Sigmoid colon (tissue), 7 donors: ENCODE measurements around the gene EML6. TPM values are rescaled to one million over a fixed set of nuclear protein-coding genes. Genes with fewer than 3 reads are reported as not detected.

ENCODE experiments used
- DNase-seq: peaks from one replicate; pipeline ENCODE4 v3.0.0-alpha.2; 2019
- H3K27ac ChIP-seq, 4 donors: fragments of 200-600 bp; sonication (generic); one replicate each; pipeline ENCODE4 v1.5.1; 2016 to 2019; ENCODE audit warnings: mild to moderate bottlenecking in 1 of 4
- H3K27me3 ChIP-seq, 3 donors: fragments of 200-600 bp; sonication (generic); one replicate each; pipeline ENCODE4 v1.5.1; 2019; ENCODE audit warnings: mild to moderate bottlenecking in 1 of 3
- H3K36me3 ChIP-seq, 4 donors: fragments of 200-600 bp; sonication (generic); one replicate each; pipeline ENCODE4 v1.5.1; 2016 to 2019
- H3K4me1 ChIP-seq, 4 donors: fragments of 200-600 bp; sonication (generic); one replicate each; pipeline ENCODE4 v1.5.1; 2017 to 2019
- H3K4me3 ChIP-seq, 4 donors: fragments of 200-600 bp; sonication (generic); one replicate each; pipeline ENCODE4 v1.5.1; 2017 to 2019; ENCODE audit warnings: mild to moderate bottlenecking in 2 of 4, moderate library complexity in 1 of 4
- H3K9me3 ChIP-seq, 4 donors: fragments of 200-600 bp in 3 of 4; sonication (generic) in 3 of 4; one replicate each; pipeline versions ENCODE4 v1.5.1 to v1.6.1; 2013 to 2019
- CTCF ChIP-seq, 4 experiments: fragments of 450-650 bp in 3 of 4; fragments of 200-600 bp in 1 of 4; IDR thresholded peaks; one replicate each; pipeline ENCODE4 v1.5.1; 2016 to 2019; ENCODE audit warnings: antibody characterized with exemption in 4 of 4, mild to moderate bottlenecking in 3 of 4, moderate library complexity in 2 of 4
- EP300 ChIP-seq, 4 donors: sonication (generic); formaldehyde crosslinking; IDR thresholded peaks; one replicate each; pipeline ENCODE4 v1.6.1; 2017; ENCODE audit warnings: antibody characterized with exemption in 4 of 4
- POLR2A ChIP-seq, 2 donors: fragments of 450-650 bp; IDR thresholded peaks; one replicate each; pipeline ENCODE4 v1.6.1; 2016; ENCODE audit warnings: antibody characterized with exemption in 2 of 2, mild to moderate bottlenecking in 2 of 2, moderate library complexity in 2 of 2
- POLR2AphosphoS5 ChIP-seq, 4 donors: sonication (generic); formaldehyde crosslinking; IDR thresholded peaks; one replicate each; pipeline ENCODE4 v1.6.1; 2017; ENCODE audit warnings: antibody characterized with exemption in 4 of 4
- WGBS, 2 donors: extraction: QIAGEN DNeasy Blood & Tissue Kit; methylation state at CpG; one replicate each; pipeline ENCODE4 v1.1.7; 2013; 5-methylcytosine and 5-hydroxymethylcytosine counted together
- intact Hi-C: fragments of 100-400 bp; cut with DNase I; formaldehyde crosslinking; loops from one replicate; pipeline ENCODE4 v1.15.1; 2023
- polyA plus RNA-seq, 3 donors: library from polyadenylated mRNA; stranded (reverse); fragments of 200-250 nt; gene quantifications; one replicate each; pipeline ENCODE4 v1.2.3, GENCODE V29; 2013
- total RNA-seq, 4 donors: library from RNA; depleted of rRNA; stranded (reverse); fragments of >200 nt; gene quantifications; one replicate each; pipeline ENCODE4 v1.1.0, GENCODE V29; 2016
- donor health status: healthy with polysubstance abuse.
- donor health status: Bipolar disorder and iron deficiency.
- donor health status: healthy.

The EML6 gene
- total and polyA plus RNA-seq, 7 donors, result 0.46 to 2.2 (median 1.2) TPM

- no peak for TF ChIP-seq CTCF (IDR thresholded peaks at IDR 0.05)
- TF ChIP-seq EP300 (IDR thresholded peaks at IDR 0.05), result no peak
- no peak for TF ChIP-seq POLR2A (IDR thresholded peaks at IDR 0.05)
- TF ChIP-seq POLR2AphosphoS5 (IDR thresholded peaks at IDR 0.05), result no peak
- intact Hi-C loops, result no loop called here
- WGBS, 2 donors, result 77 to 80% methylated on average over 3 of the region's 3 CpGs
- DNase-seq, result no peak
- Histone ChIP-seq H3K4me3 (no peak overlapping the region), H3K27me3 (no peaks in the 10 kb centered on the region), H3K27ac (no peak overlapping the region), H3K9me3 (peaks cover 0 to 6% (median 2%) of the 10 kb centered on the region in 4 donors), H3K4me1 (peaks cover 0 to 2% (median 0%) of the 10 kb centered on the region in 4 donors), H3K36me3 (no peaks in the 10 kb centered on the region)
Measured at GRCh38 chr2:54940723-54941122, 217.3 kb downstream of the EML6 start.

- WGBS, 2 donors, result 95 to 96% methylated on average over 15 of the region's 15 CpGs
- no peak for DNase-seq
- H3K4me1 ChIP-seq, result peaks cover 0 to 9% (median 0%) of the 10 kb centered on the region in 4 donors
- TF ChIP-seq POLR2A (IDR thresholded peaks at IDR 0.05), result no peak
- TF ChIP-seq EP300 (IDR thresholded peaks at IDR 0.05), result no peak
- TF ChIP-seq CTCF (IDR thresholded peaks at IDR 0.05), result no peak
- TF ChIP-seq POLR2AphosphoS5 (IDR thresholded peaks at IDR 0.05), result no peak
- peaks cover 0 to 6% (median 2%) of the 10 kb centered on the region in 4 donors for H3K9me3 ChIP-seq
- no peaks in the 10 kb centered on the region for H3K27me3 ChIP-seq
- no peaks in the 10 kb centered on the region for H3K36me3 ChIP-seq
- no peak overlapping the region for H3K4me3 ChIP-seq
- H3K27ac ChIP-seq, result no peak overlapping the region
- intact Hi-C loops, result no loop called here
Measured at GRCh38 chr2:54941248-54941984, 218.0 kb downstream of the EML6 start.

GRCh38 chr2:54942373-54942772, 218.9 kb downstream of the EML6 start:
- Histone ChIP-seq H3K27ac (no peak overlapping the region), H3K9me3 (peaks cover 0 to 6% (median 2%) of the 10 kb centered on the region in 4 donors), H3K4me3 (no peak overlapping the region), H3K4me1 (peaks cover 0 to 9% (median 0%) of the 10 kb centered on the region in 4 donors), H3K27me3 (no peaks in the 10 kb centered on the region), H3K36me3 (no peaks in the 10 kb centered on the region)
- intact Hi-C loops, result no loop called here
- DNase-seq, result no peak
- 62 to 81% methylated on average over 5 of the region's 5 CpGs for WGBS, 2 donors
- TF ChIP-seq CTCF (IDR thresholded peaks at IDR 0.05), result no peak
- TF ChIP-seq POLR2AphosphoS5 (IDR thresholded peaks at IDR 0.05), result no peak
- no peak for TF ChIP-seq POLR2A (IDR thresholded peaks at IDR 0.05)
- no peak for TF ChIP-seq EP300 (IDR thresholded peaks at IDR 0.05)

GRCh38 chr2:54944724-54945326, 221.4 kb downstream of the EML6 start:
- Histone ChIP-seq H3K4me3 (no peak overlapping the region), H3K27ac (no peak overlapping the region), H3K36me3 (no peaks in the 10 kb centered on the region), H3K9me3 (no peaks in the 10 kb centered on the region), H3K4me1 (peaks cover 0 to 9% (median 0%) of the 10 kb centered on the region in 4 donors), H3K27me3 (no peaks in the 10 kb centered on the region)
- 74 to 100% methylated on average over 1 of the region's 1 CpG for WGBS, 2 donors
- intact Hi-C loops, result no loop called here
- no peak for DNase-seq
- TF ChIP-seq POLR2A (IDR thresholded peaks at IDR 0.05) (no peak), EP300 (IDR thresholded peaks at IDR 0.05) (no peak), POLR2AphosphoS5 (IDR thresholded peaks at IDR 0.05) (no peak), CTCF (IDR thresholded peaks at IDR 0.05) (no peak)
